Muscle layer of duodenum (tissue), 2 donors: ENCODE data around the gene KSR2.

Source experiments
- H3K27ac ChIP-seq: one replicate; pipeline ENCODE4 v1.7.0; 2013; ENCODE audit warnings: mild to moderate bottlenecking, low read length
- H3K27me3 ChIP-seq: one replicate; pipeline ENCODE4 v1.7.0; 2013; ENCODE audit warnings: low read depth, mild to moderate bottlenecking, control low read depth, low read length
- H3K36me3 ChIP-seq, 2 donors: one replicate each; pipeline ENCODE4 v1.7.0; 2013; ENCODE audit warnings: low read length in 2 of 2, control low read depth in 1 of 2, mild to moderate bottlenecking in 1 of 2; ENCODE audit not compliant: insufficient read depth in 2 of 2, control insufficient read depth in 1 of 2
- H3K4me1 ChIP-seq, 2 donors: one replicate each; pipeline ENCODE4 v1.7.0; 2013; ENCODE audit warnings: low read length in 2 of 2, mild to moderate bottlenecking in 2 of 2, control low read depth in 1 of 2, moderate library complexity in 1 of 2; ENCODE audit not compliant: insufficient read depth in 2 of 2, control insufficient read depth in 1 of 2
- H3K4me3 ChIP-seq, 2 donors: one replicate each; pipeline ENCODE4 v1.7.0; 2013; ENCODE audit warnings: low read length in 2 of 2, low read depth in 1 of 2, mild to moderate bottlenecking in 1 of 2
- H3K9me3 ChIP-seq, 2 donors: one replicate each; pipeline ENCODE4 v1.7.0; 2013; ENCODE audit warnings: low read length in 2 of 2, control low read depth in 1 of 2, mild to moderate bottlenecking in 1 of 2; ENCODE audit not compliant: control insufficient read depth in 1 of 2
- donor health status: healthy.

Gene KSR2

GRCh38 chr12:117835156-117835555 is 133.6 kb downstream of the KSR2 start:
- H3K9me3 ChIP-seq, result no peaks in the 10 kb centered on the region
- H3K36me3 ChIP-seq, result no peaks in the 10 kb centered on the region
- no peak overlapping the region for H3K4me3 ChIP-seq
- no peak overlapping the region for H3K27ac ChIP-seq
- H3K27me3 ChIP-seq, result no peaks in the 10 kb centered on the region
- no peaks in the 10 kb centered on the region for H3K4me1 ChIP-seq

- Histone ChIP-seq H3K27ac (no peak overlapping the region), H3K36me3 (no peaks in the 10 kb centered on the region), H3K9me3 (peaks cover 10 to 18% of the 10 kb centered on the region in 2 donors), H3K4me3 (no peak overlapping the region), H3K27me3 (no peaks in the 10 kb centered on the region), H3K4me1 (no peaks in the 10 kb centered on the region)
Measured at GRCh38 chr12:117832459-117833457, 136.0 kb downstream of the KSR2 start.

DNA sequence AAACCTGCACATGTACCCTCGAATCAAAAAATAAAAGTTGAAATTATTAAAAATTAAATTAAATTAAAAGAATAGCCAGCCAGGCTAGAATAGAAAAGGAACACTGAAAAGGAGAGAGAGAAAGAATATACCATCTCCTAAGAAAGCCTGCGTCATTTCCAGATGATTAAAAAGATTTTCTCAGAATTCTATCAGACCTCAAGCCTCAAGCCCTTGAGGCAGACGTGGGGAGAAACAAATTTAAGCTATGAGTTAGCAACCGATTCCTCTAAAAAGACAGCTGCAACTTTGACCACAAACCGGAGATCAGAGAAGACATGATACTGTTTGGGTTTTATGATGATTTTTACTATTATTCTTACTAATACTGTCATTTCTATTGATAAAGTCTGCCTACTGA is 138.3 kb downstream of the KSR2 start:
- H3K27me3 ChIP-seq, result no peaks in the 10 kb centered on the region
- H3K27ac ChIP-seq, result no peak overlapping the region
- H3K4me3 ChIP-seq, result no peak overlapping the region
- no peaks in the 10 kb centered on the region for H3K36me3 ChIP-seq
- H3K9me3 ChIP-seq, result peaks cover 10 to 18% of the 10 kb centered on the region in 2 donors
- no peaks in the 10 kb centered on the region for H3K4me1 ChIP-seq

- H3K4me1 ChIP-seq, result no peaks in the 10 kb centered on the region
- no peak overlapping the region for H3K27ac ChIP-seq
- peaks cover 10 to 18% of the 10 kb centered on the region in 2 donors for H3K9me3 ChIP-seq
- H3K36me3 ChIP-seq, result no peaks in the 10 kb centered on the region
- H3K27me3 ChIP-seq, result no peaks in the 10 kb centered on the region
- H3K4me3 ChIP-seq, result no peak overlapping the region
Measured at GRCh38 chr12:117829108-117829507, 139.7 kb downstream of the KSR2 start.

GRCh38 chr12:117827660-117828059 is 141.1 kb downstream of the KSR2 start:
- Histone ChIP-seq H3K4me3 (no peak overlapping the region), H3K4me1 (no peaks in the 10 kb centered on the region), H3K36me3 (no peaks in the 10 kb centered on the region), H3K9me3 (peaks cover 10 to 18% of the 10 kb centered on the region in 2 donors), H3K27me3 (no peaks in the 10 kb centered on the region), H3K27ac (no peak overlapping the region)

- Histone ChIP-seq H3K36me3 (no peaks in the 10 kb centered on the region), H3K4me3 (no peak overlapping the region), H3K27ac (no peak overlapping the region), H3K27me3 (no peaks in the 10 kb centered on the region), H3K4me1 (no peaks in the 10 kb centered on the region), H3K9me3 (peaks cover 10 to 18% of the 10 kb centered on the region in 2 donors)
Measured at GRCh38 chr12:117825827-117826226, 143.0 kb downstream of the KSR2 start.

GRCh38 chr12:117821480-117822175 is 147.2 kb downstream of the KSR2 start:
- Histone ChIP-seq H3K9me3 (no peaks in the 10 kb centered on the region), H3K36me3 (no peaks in the 10 kb centered on the region), H3K4me3 (no peak overlapping the region), H3K27ac (no peak overlapping the region), H3K4me1 (no peaks in the 10 kb centered on the region), H3K27me3 (no peaks in the 10 kb centered on the region)

- H3K4me3 ChIP-seq, result no peak overlapping the region
- H3K9me3 ChIP-seq, result no peaks in the 10 kb centered on the region
- no peak overlapping the region for H3K27ac ChIP-seq
- H3K36me3 ChIP-seq, result no peaks in the 10 kb centered on the region
- no peaks in the 10 kb centered on the region for H3K4me1 ChIP-seq
- H3K27me3 ChIP-seq, result no peaks in the 10 kb centered on the region
Measured at GRCh38 chr12:117820216-117820907, 148.4 kb downstream of the KSR2 start.

- Histone ChIP-seq H3K4me3 (no peak overlapping the region), H3K36me3 (no peaks in the 10 kb centered on the region), H3K4me1 (no peaks in the 10 kb centered on the region), H3K9me3 (no peaks in the 10 kb centered on the region), H3K27me3 (no peaks in the 10 kb centered on the region), H3K27ac (no peak overlapping the region)
Measured at GRCh38 chr12:117819160-117819559, 149.6 kb downstream of the KSR2 start.

DNA sequence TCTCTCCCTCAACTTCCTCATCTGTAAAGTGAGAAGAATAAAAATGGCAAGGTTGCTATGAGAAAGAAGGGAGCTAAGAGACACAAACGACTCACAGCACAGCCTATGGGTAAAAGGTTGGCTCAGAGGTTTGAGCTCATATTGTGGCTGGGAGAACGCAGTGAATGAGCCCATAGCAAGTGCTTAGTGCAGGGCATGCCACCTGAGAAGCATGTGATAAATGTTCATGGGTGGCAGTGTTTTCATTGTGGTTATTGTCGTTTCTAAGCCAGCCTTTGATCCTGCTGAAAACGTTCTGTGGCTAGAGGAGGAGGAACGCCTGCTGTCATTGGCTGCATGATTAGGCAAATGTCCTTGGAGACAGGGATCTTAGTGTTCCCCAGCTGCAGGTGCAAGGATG is 150.4 kb downstream of the KSR2 start:
- H3K9me3 ChIP-seq, result no peaks in the 10 kb centered on the region

DNA sequence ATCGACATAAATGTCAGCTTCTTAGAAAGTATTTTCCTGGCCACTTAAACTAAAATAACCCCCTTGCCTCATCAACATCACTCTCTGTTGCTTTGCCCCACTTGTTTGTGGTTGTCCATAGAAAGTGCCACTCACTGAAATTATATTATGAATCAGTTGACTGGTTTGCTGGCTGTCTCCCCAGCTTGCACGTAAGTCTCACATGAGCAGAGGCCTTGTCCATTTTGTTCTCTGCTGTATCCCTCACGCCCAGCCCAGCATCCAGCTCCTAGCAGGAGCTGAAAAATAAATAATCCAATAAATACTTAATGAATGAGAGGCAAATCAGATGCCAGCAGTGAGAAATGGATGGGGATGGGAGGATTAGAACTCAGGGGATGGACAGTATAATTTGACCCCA is 159.3 kb downstream of the KSR2 start:
- H3K36me3 ChIP-seq, result no peaks in the 10 kb centered on the region
- no peak overlapping the region for H3K27ac ChIP-seq
- H3K4me1 ChIP-seq, result no peaks in the 10 kb centered on the region
- H3K4me3 ChIP-seq, result no peak overlapping the region
- H3K9me3 ChIP-seq, result no peaks in the 10 kb centered on the region
- H3K27me3 ChIP-seq, result no peaks in the 10 kb centered on the region

More for the DNA sequence above, 150.4 kb downstream of the KSR2 start:
- Histone ChIP-seq H3K27me3 (no peaks in the 10 kb centered on the region), H3K4me3 (no peak overlapping the region), H3K4me1 (no peaks in the 10 kb centered on the region), H3K36me3 (no peaks in the 10 kb centered on the region), H3K27ac (no peak overlapping the region)
